Activated CD4-positive, CD25-positive, alpha-beta regulatory T cell treated with anti-CD3 and anti-CD28 coated beads, Interleukin-2, amount 50 U/mL, for 24 hours (primary cell): ENCODE measurements around the gene USP6NL.
"Not testable (repeated sequence)": the region's sequence is repeated elsewhere in the genome, so short reads cannot be mapped to it uniquely, and the experiment has no call there.

Experiments
- ATAC-seq, 2 donors: fragments of 150-1000 bp; cut with Tn5 transposase; one replicate each; pipeline ENCODE4 v1.10.0; 2021; ENCODE audit warnings: mild to moderate bottlenecking in 1 of 2, moderate library complexity in 1 of 2

The USP6NL gene

GRCh38 chr10:11441151-11441535, 170.3 kb downstream of the USP6NL start:
- ATAC-seq: no peak

- ATAC-seq: peak; percentile 82 to 83
Observed at GRCh38 chr10:11440250-11441150, 170.9 kb downstream of the USP6NL start.

- no peak for ATAC-seq
Observed at GRCh38 chr10:11439523-11440053, 171.9 kb downstream of the USP6NL start.

- ATAC-seq: no peak
Observed at GRCh38 chr10:11437391-11438142, 173.9 kb downstream of the USP6NL start.

GRCh38 chr10:11436445-11436844, 175.0 kb downstream of the USP6NL start:
- not testable (repeated sequence) for ATAC-seq

GRCh38 chr10:11435581-11435981, 175.9 kb downstream of the USP6NL start:
- no peak for ATAC-seq

GRCh38 chr10:11434324-11434723, 177.1 kb downstream of the USP6NL start:
- ATAC-seq: no peak

- no peak for ATAC-seq
Observed at GRCh38 chr10:11433657-11434056, 177.8 kb downstream of the USP6NL start.

- ATAC-seq: no peak
Observed at GRCh38 chr10:11431216-11431555, 180.3 kb downstream of the USP6NL start.

GRCh38 chr10:11430421-11431215, 180.8 kb downstream of the USP6NL start:
- no peak for ATAC-seq

- no peak for ATAC-seq
Observed at GRCh38 chr10:11429439-11430052, 181.9 kb downstream of the USP6NL start.

GRCh38 chr10:11425676-11426075, 185.8 kb downstream of the USP6NL start:
- no peak for ATAC-seq

- ATAC-seq: no peak
Observed at GRCh38 chr10:11425296-11425610, 186.2 kb downstream of the USP6NL start.

- no peak for ATAC-seq
Observed at GRCh38 chr10:11424456-11425295, 186.8 kb downstream of the USP6NL start.

- no peak for ATAC-seq
Observed at GRCh38 chr10:11416974-11417373, 194.5 kb downstream of the USP6NL start.

GRCh38 chr10:11415095-11415494, 196.4 kb downstream of the USP6NL start:
- no peak for ATAC-seq

GRCh38 chr10:11414314-11415038, 197.0 kb downstream of the USP6NL start:
- no peak for ATAC-seq

- ATAC-seq: no peak
Observed at GRCh38 chr10:11411926-11412545, 199.4 kb downstream of the USP6NL start.

GRCh38 chr10:11409357-11409756, 202.1 kb downstream of the USP6NL start:
- no peak for ATAC-seq

GRCh38 chr10:11407939-11408338, 203.5 kb downstream of the USP6NL start:
- no peak for ATAC-seq
